Kidney (tissue), 14 donors: ENCODE data around the gene FBXO17. TPM values are rescaled to one million over a fixed set of nuclear protein-coding genes. Genes with fewer than 3 reads are reported as not detected.

Source experiments
- DNase-seq, 5 donors: peaks; one replicate each; pipeline ENCODE4 v3.0.0-alpha.2; 2013 to 2020
- FAIRE-seq: peaks from 2 replicates; lab custom pipeline; 2012; peaks lifted over from hg19 to GRCh38; lab: Jason Lieb, UNC
- H3K27ac ChIP-seq, 2 donors: one replicate each; pipeline ENCODE4 v1.7.0; 2013; ENCODE audit warnings: low read depth in 2 of 2, low read length in 2 of 2, inconsistent platforms in 1 of 2
- H3K27me3 ChIP-seq: one replicate; pipeline ENCODE4 v1.7.1; 2013; ENCODE audit warnings: low read length, inconsistent platforms; ENCODE audit not compliant: control insufficient read depth, insufficient read depth
- H3K36me3 ChIP-seq, 3 donors: one replicate each; pipeline versions ENCODE4 v1.7.0 to v1.7.1; 2013; ENCODE audit warnings: low read length in 3 of 3, control low read depth in 1 of 3, inconsistent platforms in 1 of 3; ENCODE audit not compliant: insufficient read depth in 3 of 3, control insufficient read depth in 2 of 3
- H3K4me1 ChIP-seq, 3 donors: one replicate each; pipeline versions ENCODE4 v1.7.0 to v1.7.1; 2013; ENCODE audit warnings: low read length in 3 of 3, inconsistent platforms in 1 of 3, low read depth in 1 of 3; ENCODE audit not compliant: control insufficient read depth in 2 of 3, insufficient read depth in 2 of 3
- H3K4me3 ChIP-seq, 3 donors: one replicate each; pipeline versions ENCODE4 v1.7.0 to v1.8.1; 2013; ENCODE audit warnings: low read length in 3 of 3, control low read depth in 1 of 3, inconsistent platforms in 1 of 3
- H3K9ac ChIP-seq, 3 donors: one replicate each; pipeline versions ENCODE4 v1.7.0 to v1.7.1; 2013; ENCODE audit warnings: low read length in 3 of 3, control low read depth in 1 of 3, inconsistent platforms in 1 of 3
- H3K9me3 ChIP-seq, 3 donors: one replicate each; pipeline versions ENCODE4 v1.7.0 to v1.7.1; 2013; ENCODE audit warnings: low read length in 3 of 3, control low read depth in 1 of 3, inconsistent platforms in 1 of 3; ENCODE audit not compliant: control insufficient read depth in 2 of 3, insufficient read depth in 1 of 3
- intact Hi-C: fragments of 100-400 bp; cut with DNase I; formaldehyde crosslinking; loops from one replicate; pipeline ENCODE4 v1.11.1; 2022
- polyA plus RNA-seq: library from polyadenylated mRNA; stranded (reverse); fragments of 350-450 nt; fragmentation: Illumina TruSeq; extraction: RNeasy Lipid Tissue Mini Kit (QIAGEN cat#74804); gene quantifications from one replicate; pipeline ENCODE4 v1.2.3, GENCODE V29; 2014; ENCODE audit warnings: low read depth, low replicate concordance; ENCODE audit not compliant: insufficient read depth
- total RNA-seq: library from RNA; stranded (reverse); fragmentation: NEBNext Ultra II Directional; extraction: Animal tissue kit (Norgen Biotek cat#: 25700); gene quantifications from one replicate; pipeline ENCODE4 v1.2.1, GENCODE V29; 2021
- TF ChIP-seq, protein P1 (sequence below): IDR thresholded peaks from 3 replicates; pipeline ENCODE4 v1.5.1; 2012; ENCODE audit warnings: mild to moderate bottlenecking, moderate library complexity, borderline replicate concordance; ENCODE audit not compliant: insufficient read depth; ENCODE audit errors: extremely low read depth
- donor health status: control.
- donor health status: control.
- donor health status: control.
- donor health status: control.
- donor health status: control.
- donor health status: DM: yes; HTN: yes; CAD: no.
- donor health status: Normal renal cell carcinoma (clear cell type).

The FBXO17 gene
- total and polyA plus RNA-seq, 2 donors from 2014 or later, result 32.3 to 44.3 TPM

DNA sequence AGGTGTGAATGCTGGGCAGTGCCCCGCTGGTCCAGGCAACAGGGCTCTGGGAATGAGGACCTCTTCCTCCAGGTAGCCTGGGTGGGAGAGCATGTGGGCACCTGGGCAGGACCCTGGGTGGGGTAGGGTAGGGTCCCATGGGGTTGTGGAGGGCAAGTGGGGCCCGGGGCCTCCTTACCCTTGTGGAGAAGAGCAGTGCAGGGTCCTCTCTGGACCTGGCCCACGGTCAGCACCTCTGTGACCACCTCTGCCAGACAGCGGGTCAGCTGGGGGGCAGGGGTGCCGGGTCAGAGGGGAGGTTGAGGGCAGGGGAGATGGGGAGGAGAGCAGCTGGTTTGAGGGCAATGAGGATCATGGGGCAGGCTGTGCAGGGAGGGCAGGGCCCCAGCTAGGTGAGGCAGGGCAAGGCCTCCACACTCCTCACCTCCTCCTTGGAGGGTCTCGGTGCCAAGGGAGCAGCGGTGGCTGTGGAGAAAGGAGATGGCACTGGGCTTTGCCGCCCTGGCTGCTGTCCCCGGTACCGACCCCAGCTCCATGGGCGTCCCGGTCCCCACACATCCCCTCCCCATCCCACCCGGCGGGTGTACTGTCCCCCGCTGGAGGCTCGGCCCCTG is 64.0 kb downstream of the FBXO17 start:
- H3K4me1 ChIP-seq, result no peaks in the 10 kb centered on the region
- H3K27ac ChIP-seq, result no peak overlapping the region
- FAIRE-seq (no peak), DNase-seq (peak in 1 of 5 donors; percentile 10)
- TF ChIP-seq, protein P1, sequence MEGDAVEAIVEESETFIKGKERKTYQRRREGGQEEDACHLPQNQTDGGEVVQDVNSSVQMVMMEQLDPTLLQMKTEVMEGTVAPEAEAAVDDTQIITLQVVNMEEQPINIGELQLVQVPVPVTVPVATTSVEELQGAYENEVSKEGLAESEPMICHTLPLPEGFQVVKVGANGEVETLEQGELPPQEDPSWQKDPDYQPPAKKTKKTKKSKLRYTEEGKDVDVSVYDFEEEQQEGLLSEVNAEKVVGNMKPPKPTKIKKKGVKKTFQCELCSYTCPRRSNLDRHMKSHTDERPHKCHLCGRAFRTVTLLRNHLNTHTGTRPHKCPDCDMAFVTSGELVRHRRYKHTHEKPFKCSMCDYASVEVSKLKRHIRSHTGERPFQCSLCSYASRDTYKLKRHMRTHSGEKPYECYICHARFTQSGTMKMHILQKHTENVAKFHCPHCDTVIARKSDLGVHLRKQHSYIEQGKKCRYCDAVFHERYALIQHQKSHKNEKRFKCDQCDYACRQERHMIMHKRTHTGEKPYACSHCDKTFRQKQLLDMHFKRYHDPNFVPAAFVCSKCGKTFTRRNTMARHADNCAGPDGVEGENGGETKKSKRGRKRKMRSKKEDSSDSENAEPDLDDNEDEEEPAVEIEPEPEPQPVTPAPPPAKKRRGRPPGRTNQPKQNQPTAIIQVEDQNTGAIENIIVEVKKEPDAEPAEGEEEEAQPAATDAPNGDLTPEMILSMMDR, result no peak
- intact Hi-C loops, result no loop called here
- H3K9ac ChIP-seq, result no peak overlapping the region
- H3K27me3 ChIP-seq, result peaks cover 2% of the 10 kb centered on the region
- H3K36me3 ChIP-seq, result peaks cover 0 to 3% (median 0%) of the 10 kb centered on the region in 3 donors
- no peaks in the 10 kb centered on the region for H3K9me3 ChIP-seq
- no peak overlapping the region for H3K4me3 ChIP-seq

DNA sequence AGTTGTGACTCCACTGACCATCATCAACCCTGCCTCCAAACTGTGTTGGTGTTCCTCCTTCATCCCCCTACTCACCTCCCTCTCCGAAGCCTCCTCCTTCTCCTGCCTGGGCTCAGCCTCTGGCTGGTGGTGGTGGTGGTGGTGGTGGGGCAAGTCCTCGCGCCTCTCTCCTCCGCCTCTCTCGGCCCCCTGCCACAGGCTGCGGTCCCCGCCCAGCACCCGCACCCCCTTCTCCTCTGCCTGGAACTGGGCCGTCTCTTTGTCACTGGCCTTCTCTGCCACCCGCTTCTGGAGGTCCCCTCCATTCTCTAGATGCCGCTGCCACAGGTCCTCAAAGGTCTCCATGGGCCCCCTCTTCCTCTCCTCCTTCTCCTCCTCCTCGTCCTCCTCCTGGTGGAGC is 65.1 kb downstream of the FBXO17 start:
- no peak overlapping the region for H3K9ac ChIP-seq
- no peak overlapping the region for H3K4me3 ChIP-seq
- peaks cover 2% of the 10 kb centered on the region for H3K27me3 ChIP-seq
- DNase-seq (no peak), FAIRE-seq (no peak)
- H3K27ac ChIP-seq, result no peak overlapping the region
- intact Hi-C loops, result no loop called here
- peaks cover 0 to 6% (median 2%) of the 10 kb centered on the region in 3 donors for H3K36me3 ChIP-seq
- H3K9me3 ChIP-seq, result no peaks in the 10 kb centered on the region
- TF ChIP-seq, protein P1, result no peak
- H3K4me1 ChIP-seq, result no peaks in the 10 kb centered on the region

DNA sequence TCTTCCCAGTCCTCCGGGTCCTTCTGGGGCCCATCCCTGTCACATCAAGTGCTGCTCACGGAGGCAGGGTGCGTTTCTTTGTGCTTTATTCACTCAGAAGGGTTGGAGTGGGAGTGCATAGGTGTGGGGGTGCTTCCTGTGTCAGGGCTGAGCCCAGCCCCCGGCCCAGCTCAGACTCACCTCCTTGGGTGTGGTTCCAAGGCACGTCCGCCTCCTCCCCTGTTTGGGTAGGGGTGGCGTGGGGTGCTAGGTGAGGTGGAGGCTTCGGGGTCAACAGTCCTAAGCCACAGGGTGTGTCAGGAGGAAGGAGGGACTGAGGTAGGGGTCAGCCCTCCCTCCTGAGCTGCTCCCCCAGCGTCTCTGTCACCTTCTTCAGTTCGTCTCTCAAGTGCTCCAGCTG is 66.6 kb downstream of the FBXO17 start:
- Histone ChIP-seq H3K36me3 (peaks cover 0 to 8% (median 8%) of the 10 kb centered on the region in 3 donors), H3K4me3 (no peak overlapping the region), H3K9ac (no peak overlapping the region), H3K27ac (no peak overlapping the region), H3K4me1 (no peaks in the 10 kb centered on the region), H3K27me3 (peaks cover 2% of the 10 kb centered on the region), H3K9me3 (no peaks in the 10 kb centered on the region)
- FAIRE-seq, result no peak
- TF ChIP-seq, protein P1, result no peak
- DNase-seq, result no peak
- intact Hi-C loops, result no loop called here
